HG03159 (cell line): ENCODE measurements around the gene NOTO.
"Not testable (repeated sequence)": the region's sequence is repeated elsewhere in the genome, so short reads cannot be mapped to it uniquely, and the experiment has no call there.

Source experiments
- ATAC-seq: cut with Tn5 transposase; IDR thresholded peaks from one replicate; pipeline ENCODE4 v1.9.1; 2021; ENCODE audit warnings: mild to moderate bottlenecking, moderate library complexity; ENCODE audit not compliant: unreplicated experiment

NOTO gene

GRCh38 chr2:73202156-73203054 lies at the start of gene NOTO:
NOTO (plus strand) TSS chr2:73202574; CDS start chr2:73202667, 93 bp downstream.
- no peak for ATAC-seq

- no peak for ATAC-seq
Observed at GRCh38 chr2:73156539-73157124, 45.7 kb upstream of the NOTO start.

GRCh38 chr2:73162856-73163391 lies 39.5 kb upstream of the NOTO start:
- ATAC-seq: no peak

GRCh38 chr2:73163483-73164367 lies 38.6 kb upstream of the NOTO start:
- peak; percentile 87 for ATAC-seq

GRCh38 chr2:73165978-73166377 lies 36.4 kb upstream of the NOTO start:
- not testable (repeated sequence) for ATAC-seq

- not testable (repeated sequence) for ATAC-seq
Observed at GRCh38 chr2:73166813-73167212, 35.6 kb upstream of the NOTO start.

GRCh38 chr2:73168348-73168747 lies 34.0 kb upstream of the NOTO start:
- not testable (repeated sequence) for ATAC-seq

- ATAC-seq: not testable (repeated sequence)
Observed at GRCh38 chr2:73170341-73170740, 32.0 kb upstream of the NOTO start.

- ATAC-seq: no peak
Observed at GRCh38 chr2:73172963-73173362, 29.4 kb upstream of the NOTO start.

- no peak for ATAC-seq
Observed at GRCh38 chr2:73173781-73174180, 28.6 kb upstream of the NOTO start.

- no peak for ATAC-seq
Observed at GRCh38 chr2:73174244-73174643, 28.1 kb upstream of the NOTO start.

- ATAC-seq: no peak
Observed at GRCh38 chr2:73174941-73175662, 27.3 kb upstream of the NOTO start.

- ATAC-seq: peak; percentile 43
Observed at GRCh38 chr2:73175663-73176204, 26.6 kb upstream of the NOTO start.

GRCh38 chr2:73176205-73176880 lies 26.0 kb upstream of the NOTO start:
- no peak for ATAC-seq

- peak; percentile 83 for ATAC-seq
Observed at GRCh38 chr2:73176881-73177644, 25.3 kb upstream of the NOTO start.

- no peak for ATAC-seq
Observed at GRCh38 chr2:73177645-73178255, 24.6 kb upstream of the NOTO start.

- ATAC-seq: no peak
Observed at GRCh38 chr2:73185965-73186364, 16.4 kb upstream of the NOTO start.

- ATAC-seq: no peak
Observed at GRCh38 chr2:73187549-73187948, 14.8 kb upstream of the NOTO start.
